Left ventricle myocardium inferior (tissue), 1 donor: ENCODE data around the gene PPARGC1A. TPM values are rescaled to one million over a fixed set of nuclear protein-coding genes. Genes with fewer than 3 reads are reported as not detected.

Experiments
- DNase-seq: peaks from one replicate; pipeline ENCODE4 v3.0.0-alpha.2; 2020
- H3K27ac ChIP-seq: fragments of 200-600 bp; replicated peaks from 2 replicates; pipeline ENCODE4 v1.8.0; 2021
- H3K27me3 ChIP-seq: fragments of 200-600 bp; 2 replicates; pipeline ENCODE4 v1.8.0; 2021; ENCODE audit warnings: low read depth
- H3K36me3 ChIP-seq: fragments of 200-600 bp; 2 replicates; pipeline ENCODE4 v1.8.0; 2021
- H3K4me1 ChIP-seq: fragments of 200-600 bp; 2 replicates; pipeline ENCODE4 v1.8.0; 2021
- H3K4me3 ChIP-seq: fragments of 200-600 bp; 2 replicates; pipeline ENCODE4 v1.8.0; 2021; ENCODE audit warnings: mild to moderate bottlenecking, moderate library complexity
- H3K9me3 ChIP-seq: fragments of 200-600 bp; replicated peaks from 2 replicates; pipeline ENCODE4 v1.8.0; 2021
- intact Hi-C: fragments of 100-400 bp; cut with micrococcal nuclease; formaldehyde crosslinking; loops from one replicate; pipeline ENCODE4 v1.11.0; 2022
- total RNA-seq: library from RNA; stranded (reverse); fragmentation: NEBNext Ultra II Directional; extraction: Animal tissue kit (Norgen Biotek cat#: 25700); gene quantifications from one replicate; pipeline ENCODE4 v1.2.1, GENCODE V29; 2021
- TF ChIP-seq, protein P1 (sequence below): fragments of 200-600 bp; IDR thresholded peaks from 2 replicates; pipeline ENCODE4 v1.8.0; 2021; ENCODE audit warnings: antibody characterized with exemption, mild to moderate bottlenecking, borderline replicate concordance
- donor health status: DM: no; HTN: yes; CAD: no; lungs with severe emphysema.

Gene PPARGC1A
- total RNA-seq, 1 donor from 2014 or later = 108 TPM

DNA sequence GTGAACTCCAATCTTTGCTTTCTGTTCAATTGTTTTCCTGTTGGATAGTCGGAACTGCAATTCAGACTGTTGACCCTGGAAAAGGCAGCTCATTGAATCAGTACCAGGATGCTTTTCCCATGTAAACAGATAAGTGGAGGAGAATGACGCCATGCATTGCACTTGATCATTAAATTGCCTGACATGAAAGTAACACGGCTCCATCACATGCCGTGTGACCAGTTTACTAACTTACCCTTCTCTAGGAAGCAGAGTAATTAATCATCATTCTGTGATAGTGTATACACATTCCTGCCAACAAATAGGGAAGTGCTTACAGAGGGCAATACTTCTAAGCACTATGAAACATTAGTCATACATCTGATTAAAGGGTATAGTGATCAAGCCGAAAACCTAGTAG lies 101.4 kb downstream of the PPARGC1A start:
- Histone ChIP-seq H3K27ac (peak overlapping the region; percentile 63), H3K4me1 (peaks cover 27% of the 10 kb centered on the region), H3K27me3 (no peaks in the 10 kb centered on the region), H3K4me3 (no peak overlapping the region), H3K9me3 (no peaks in the 10 kb centered on the region), H3K36me3 (no peaks in the 10 kb centered on the region)
- TF ChIP-seq, protein P1, sequence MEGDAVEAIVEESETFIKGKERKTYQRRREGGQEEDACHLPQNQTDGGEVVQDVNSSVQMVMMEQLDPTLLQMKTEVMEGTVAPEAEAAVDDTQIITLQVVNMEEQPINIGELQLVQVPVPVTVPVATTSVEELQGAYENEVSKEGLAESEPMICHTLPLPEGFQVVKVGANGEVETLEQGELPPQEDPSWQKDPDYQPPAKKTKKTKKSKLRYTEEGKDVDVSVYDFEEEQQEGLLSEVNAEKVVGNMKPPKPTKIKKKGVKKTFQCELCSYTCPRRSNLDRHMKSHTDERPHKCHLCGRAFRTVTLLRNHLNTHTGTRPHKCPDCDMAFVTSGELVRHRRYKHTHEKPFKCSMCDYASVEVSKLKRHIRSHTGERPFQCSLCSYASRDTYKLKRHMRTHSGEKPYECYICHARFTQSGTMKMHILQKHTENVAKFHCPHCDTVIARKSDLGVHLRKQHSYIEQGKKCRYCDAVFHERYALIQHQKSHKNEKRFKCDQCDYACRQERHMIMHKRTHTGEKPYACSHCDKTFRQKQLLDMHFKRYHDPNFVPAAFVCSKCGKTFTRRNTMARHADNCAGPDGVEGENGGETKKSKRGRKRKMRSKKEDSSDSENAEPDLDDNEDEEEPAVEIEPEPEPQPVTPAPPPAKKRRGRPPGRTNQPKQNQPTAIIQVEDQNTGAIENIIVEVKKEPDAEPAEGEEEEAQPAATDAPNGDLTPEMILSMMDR = no peak
- intact Hi-C loops = no loop called here
- DNase-seq = no peak

DNA sequence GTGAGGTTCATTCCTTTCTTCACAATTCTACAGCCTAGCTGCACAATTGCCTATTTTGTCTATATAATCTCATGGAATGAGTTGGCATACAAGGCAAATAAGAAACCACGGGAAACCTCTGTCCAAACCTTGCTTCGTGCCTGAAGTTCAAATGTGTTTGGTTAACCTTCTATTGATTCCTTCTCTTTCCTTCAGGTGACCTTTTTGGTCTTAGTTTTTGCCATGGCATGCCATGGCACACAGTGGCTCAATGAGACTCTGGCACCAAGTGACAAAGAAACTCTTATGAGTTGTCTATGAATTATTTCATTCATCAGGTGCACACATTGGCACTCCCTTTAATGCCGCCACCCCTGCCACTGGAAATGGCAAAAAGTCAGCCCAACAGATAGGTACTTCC lies 101.8 kb downstream of the PPARGC1A start:
- intact Hi-C loops = no loop called here
- TF ChIP-seq, protein P1 = no peak

DNA sequence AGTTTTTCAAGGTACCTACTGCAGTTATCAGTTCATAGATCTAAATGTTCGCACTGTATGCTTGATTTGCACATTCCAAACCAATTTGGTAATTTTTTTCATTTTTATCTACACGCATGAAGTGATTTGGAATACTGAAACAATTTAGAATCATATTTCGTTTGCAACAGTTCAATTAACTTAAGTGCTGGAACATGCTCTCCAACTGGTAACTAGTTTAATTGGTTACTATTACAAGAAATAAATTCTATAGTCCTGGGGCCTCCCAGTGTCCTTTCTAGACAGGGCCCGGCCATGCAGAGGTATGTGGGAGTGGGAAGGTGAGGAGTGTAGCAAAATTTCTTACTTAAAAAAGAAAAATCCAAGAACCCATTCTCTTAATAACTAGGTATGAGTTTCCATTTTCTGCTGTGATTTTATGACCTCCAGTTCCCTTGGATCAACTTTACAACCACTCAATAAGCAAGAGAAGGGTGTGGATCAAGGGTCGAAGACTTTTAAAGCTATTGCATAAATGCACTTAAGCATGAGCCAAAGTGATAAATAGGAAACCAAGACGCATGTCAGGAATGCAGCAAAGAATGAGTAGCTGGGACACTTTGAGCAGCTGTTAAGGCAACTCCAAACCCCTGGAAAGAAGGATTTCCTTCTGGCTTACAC lies 106.9 kb downstream of the PPARGC1A start:
- H3K27ac ChIP-seq = no peak overlapping the region
- intact Hi-C loops = no loop called here
- no peaks in the 10 kb centered on the region for H3K9me3 ChIP-seq
- H3K4me1 ChIP-seq = no peaks in the 10 kb centered on the region
- no peaks in the 10 kb centered on the region for H3K27me3 ChIP-seq
- no peak overlapping the region for H3K4me3 ChIP-seq
- DNase-seq = no peak
- no peaks in the 10 kb centered on the region for H3K36me3 ChIP-seq
- TF ChIP-seq, protein P1 = no peak

More for the DNA sequence above, 101.8 kb downstream of the PPARGC1A start:
- Histone ChIP-seq H3K36me3 (no peaks in the 10 kb centered on the region), H3K4me1 (peaks cover 27% of the 10 kb centered on the region), H3K27ac (peak overlapping the region; percentile 63), H3K9me3 (no peaks in the 10 kb centered on the region), H3K27me3 (no peaks in the 10 kb centered on the region), H3K4me3 (no peak overlapping the region)
- DNase-seq = no peak

DNA sequence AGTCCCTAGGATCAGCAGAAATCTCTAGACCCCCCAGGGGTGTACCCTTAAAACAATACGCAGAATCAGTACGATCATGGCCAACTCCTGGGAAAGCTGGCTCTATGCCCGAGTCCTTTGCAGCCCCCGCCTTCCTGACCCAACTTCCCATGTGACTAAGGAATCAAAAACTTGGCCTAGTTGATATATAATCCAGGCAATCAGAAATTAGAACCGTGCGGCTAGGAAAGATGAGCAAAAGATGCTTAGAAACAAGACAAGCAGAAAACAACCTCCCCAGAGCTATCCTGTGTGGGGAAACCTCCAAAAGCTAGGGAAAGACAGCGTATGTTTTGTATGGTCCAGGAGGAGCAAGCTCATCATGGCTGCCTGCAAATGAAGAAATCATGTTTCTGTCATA lies 110.0 kb downstream of the PPARGC1A start:
- intact Hi-C loops = no loop called here
- H3K4me3 ChIP-seq = no peak overlapping the region
- no peak overlapping the region for H3K27ac ChIP-seq
- no peaks in the 10 kb centered on the region for H3K27me3 ChIP-seq
- DNase-seq = no peak
- H3K9me3 ChIP-seq = no peaks in the 10 kb centered on the region
- no peaks in the 10 kb centered on the region for H3K36me3 ChIP-seq
- peaks cover 17% of the 10 kb centered on the region for H3K4me1 ChIP-seq
- TF ChIP-seq, protein P1 = no peak

DNA sequence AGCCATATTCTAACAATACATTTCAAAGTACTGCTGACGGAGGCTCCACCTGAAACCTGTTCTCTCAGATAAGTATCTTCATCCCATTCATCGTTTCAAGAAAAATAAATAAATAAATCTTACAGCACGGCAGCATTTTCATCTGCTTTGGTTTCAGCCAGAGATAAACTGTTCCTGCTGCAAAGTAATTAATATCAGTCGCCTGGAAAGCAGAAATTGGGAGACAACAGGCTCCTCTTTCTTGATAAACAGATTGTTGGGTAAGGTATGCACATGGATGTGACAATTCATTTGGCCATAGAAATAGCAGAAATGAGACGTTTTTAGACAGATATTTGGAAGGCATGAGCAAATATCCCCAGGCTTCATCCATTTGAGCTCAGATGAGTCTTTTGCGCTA lies 110.4 kb downstream of the PPARGC1A start:
- Histone ChIP-seq H3K27ac (no peak overlapping the region), H3K9me3 (no peaks in the 10 kb centered on the region), H3K36me3 (no peaks in the 10 kb centered on the region), H3K4me1 (peaks cover 20% of the 10 kb centered on the region), H3K27me3 (no peaks in the 10 kb centered on the region), H3K4me3 (no peak overlapping the region)
- intact Hi-C loops = no loop called here
- TF ChIP-seq, protein P1 = no peak
- no peak for DNase-seq
